Measurements from ENCODE around the gene GJB3.

DNA sequence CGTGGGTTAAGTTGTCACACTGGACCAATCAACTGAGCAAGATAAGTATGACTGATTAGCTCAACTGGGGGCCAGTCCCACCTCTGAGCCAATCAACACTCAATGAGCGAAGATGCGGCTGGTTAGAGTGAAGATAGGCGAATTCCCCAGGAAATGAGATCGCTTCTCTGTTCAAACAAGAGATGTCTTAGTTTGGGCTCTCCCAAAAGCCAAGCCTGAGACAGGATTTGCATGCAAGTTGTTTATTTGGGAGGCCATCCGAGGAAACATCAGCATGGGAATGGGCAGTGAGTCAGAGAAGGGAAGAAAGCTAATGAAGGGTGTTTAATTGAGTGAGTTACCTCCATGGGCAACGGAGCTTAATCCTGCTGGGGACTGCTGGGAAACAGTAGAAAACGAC lies 31.0 kb upstream of the GJB3 start:
- TF ChIP-seq GATA2 (IDR thresholded peaks at IDR 0.05; ENCODE audit: low read depth, low read length) = no peak
- no peak for TF ChIP-seq GATA3 (IDR thresholded peaks at IDR 0.05; ENCODE audit: low read depth, low read length)
